ENCODE results near the gene GPR132.
A peak's percentile ranks its signal among the peaks of the same experiment; 100 is the strongest.
"Not testable (repeated sequence)": the region's sequence is repeated elsewhere in the genome, so short reads cannot be mapped to it uniquely, and the experiment has no call there.

Gene GPR132

GRCh38 chr14:105066240-105067071 is 1.2 kb upstream of the GPR132 start:
- intact Hi-C loops (cut with DNase I) = no loop called here
- DNase-seq = peak in 3 of 10 donors; percentile 64 to 81 (median 70)

DNA sequence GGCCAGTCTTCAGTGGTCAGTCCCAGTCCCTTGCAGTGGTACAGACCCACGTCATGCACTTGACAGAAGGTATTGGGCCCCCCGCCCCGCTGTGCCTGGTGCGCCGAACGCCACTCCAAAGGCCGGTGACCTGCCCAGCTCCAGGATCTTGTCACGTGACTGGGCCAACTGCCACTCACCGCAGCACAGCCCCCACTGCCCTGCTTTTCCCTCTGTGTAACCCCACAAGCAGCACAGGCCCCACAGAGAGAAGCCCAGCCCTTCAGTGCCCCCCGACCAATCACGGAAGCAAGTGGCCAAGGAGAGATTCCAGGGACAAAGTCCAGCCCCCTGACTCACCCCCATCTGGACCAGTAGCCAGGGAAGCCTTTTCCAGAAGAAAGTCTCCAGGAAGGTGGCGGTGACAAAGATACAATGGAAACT is 498 bp downstream of the GPR132 start:
- peak in 4 of 10 donors; percentile 43 to 84 (median 76) for DNase-seq
- intact Hi-C loops (cut with DNase I) = no loop called here

DNA sequence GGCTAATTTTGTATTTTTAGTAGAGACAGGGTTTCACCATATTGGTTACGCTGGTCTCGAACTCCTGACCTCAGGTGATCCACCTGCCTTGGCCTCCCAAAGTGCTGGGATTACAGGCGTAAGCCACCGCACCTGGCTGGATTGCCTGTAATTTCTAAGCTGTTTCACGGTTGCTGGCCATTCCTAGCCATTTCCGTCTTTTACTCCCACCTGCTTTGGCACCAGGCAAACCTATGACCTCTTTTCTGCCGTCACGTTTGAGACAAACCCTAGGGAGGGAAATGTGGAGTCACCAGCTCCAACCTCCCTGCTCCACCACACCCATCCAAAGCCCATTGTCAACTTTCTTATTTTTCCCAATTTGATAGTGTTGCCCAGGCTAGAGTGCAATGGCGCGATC is 1.2 kb downstream of the GPR132 start:
- peak in 2 of 10 donors; percentile 3 to 10 for DNase-seq
- intact Hi-C loops (cut with DNase I) = no loop called here

DNA sequence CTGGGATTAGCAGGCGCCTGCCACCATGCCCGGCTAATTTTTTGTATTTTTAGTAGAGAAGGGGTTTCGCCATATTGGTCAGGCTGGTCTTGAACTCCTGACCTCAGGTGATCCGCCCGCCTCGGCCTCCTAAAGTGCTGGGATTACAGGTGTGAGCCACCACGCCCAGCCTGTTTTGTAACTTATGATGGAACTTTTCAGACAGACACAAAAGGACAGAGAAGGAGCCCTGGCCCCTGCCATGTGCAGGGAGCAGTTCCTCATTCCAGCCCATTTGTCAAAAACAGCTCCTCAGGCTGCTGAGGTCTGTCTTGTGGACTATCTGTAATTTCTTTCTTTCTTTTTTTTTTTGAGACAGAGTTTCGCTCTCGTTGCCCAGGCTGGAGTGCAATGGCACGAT is 1.7 kb downstream of the GPR132 start:
- DNase-seq = peak in 3 of 10 donors; percentile 31 to 70 (median 70)
- intact Hi-C loops (cut with DNase I) = not testable (repeated sequence)

GRCh38 chr14:105063056-105063455 is 2.2 kb downstream of the GPR132 start:
- intact Hi-C loops (cut with DNase I) = no loop called here

GRCh38 chr14:105062048-105062433 is 3.2 kb downstream of the GPR132 start:
- peak in 3 of 10 donors; percentile 63 to 66 (median 65) for DNase-seq
- intact Hi-C loops (cut with DNase I) = no loop called here

More at GRCh38 chr14:105063056-105063455, 2.2 kb downstream of the GPR132 start:
- DNase-seq = peak in 3 of 10 donors; percentile 20 to 49 (median 30)

DNA sequence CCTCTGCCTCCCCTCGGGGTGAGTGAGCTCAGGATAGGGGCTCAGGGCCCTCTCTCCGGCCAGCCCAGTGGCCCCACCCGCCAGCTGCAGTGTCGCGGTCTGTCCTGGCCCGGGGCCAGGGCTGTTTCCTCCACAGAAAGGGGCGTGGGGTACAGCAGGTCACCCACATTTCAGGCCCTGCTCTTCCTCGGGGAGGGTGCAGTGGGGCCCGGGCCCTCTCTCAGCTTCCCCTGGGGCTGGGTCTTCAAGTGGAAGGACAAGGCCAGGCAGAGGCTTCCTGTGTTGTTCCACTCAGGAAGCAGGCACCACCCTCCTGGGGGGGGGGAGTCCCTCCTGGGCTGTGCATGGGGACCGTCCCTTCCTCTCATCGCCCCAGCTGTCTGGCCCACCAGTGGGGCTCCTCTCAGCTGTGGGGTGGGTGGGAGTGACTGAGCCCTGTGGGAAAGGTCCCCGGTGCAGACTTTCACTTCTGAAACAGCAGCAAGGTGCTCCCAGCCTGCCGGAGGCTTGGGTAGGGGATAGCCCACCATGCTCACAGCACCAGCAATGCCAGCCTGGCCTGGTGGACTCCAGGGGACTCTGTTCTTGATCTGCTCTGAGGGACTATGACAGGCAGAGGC is 3.7 kb downstream of the GPR132 start:
- peak in 3 of 10 donors; percentile 63 to 84 (median 74) for DNase-seq
- intact Hi-C loops (cut with DNase I) = no loop called here

DNA sequence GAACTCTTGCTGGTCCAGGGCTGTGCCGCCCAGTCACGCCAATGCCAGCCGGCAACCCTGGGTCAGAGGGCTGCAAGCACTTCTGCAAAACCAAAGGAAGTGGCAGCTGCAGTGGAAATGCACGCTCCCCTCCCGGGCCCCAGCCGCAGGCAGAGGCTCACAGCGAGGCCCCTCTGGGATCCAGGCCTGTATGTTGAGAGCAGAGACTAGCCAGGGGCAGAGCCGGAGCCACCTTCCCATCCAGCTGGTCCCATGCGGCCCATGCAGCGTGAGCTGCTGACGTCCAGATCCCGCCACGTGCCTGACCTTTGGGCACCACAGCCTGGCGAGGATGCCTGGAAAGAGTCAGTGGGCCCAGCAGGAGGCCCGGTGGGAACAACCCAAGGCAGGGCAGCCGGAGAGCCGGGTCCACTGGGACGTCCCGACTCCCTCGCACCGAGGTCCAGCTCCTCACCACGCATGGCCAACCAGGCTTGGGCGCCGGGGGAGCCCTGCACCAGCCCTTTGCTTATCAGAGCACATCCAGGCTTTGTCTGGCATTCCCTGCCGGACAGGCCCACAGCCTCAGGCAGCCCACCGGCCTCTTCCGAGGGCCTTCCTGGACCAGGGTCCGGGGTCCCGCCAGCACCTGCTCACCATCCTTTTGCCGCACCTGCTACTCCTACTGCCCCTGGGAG is 4.3 kb downstream of the GPR132 start:
- DNase-seq = peak in 3 of 10 donors; percentile 76 to 88 (median 85)

GRCh38 chr14:105059925-105060565 is 5.2 kb downstream of the GPR132 start:
- peak in 3 of 10 donors; percentile 58 to 82 (median 65) for DNase-seq
- intact Hi-C loops (cut with DNase I) = no loop called here

More for the DNA sequence above, 4.3 kb downstream of the GPR132 start:
- intact Hi-C loops (cut with DNase I) = no loop called here

DNA sequence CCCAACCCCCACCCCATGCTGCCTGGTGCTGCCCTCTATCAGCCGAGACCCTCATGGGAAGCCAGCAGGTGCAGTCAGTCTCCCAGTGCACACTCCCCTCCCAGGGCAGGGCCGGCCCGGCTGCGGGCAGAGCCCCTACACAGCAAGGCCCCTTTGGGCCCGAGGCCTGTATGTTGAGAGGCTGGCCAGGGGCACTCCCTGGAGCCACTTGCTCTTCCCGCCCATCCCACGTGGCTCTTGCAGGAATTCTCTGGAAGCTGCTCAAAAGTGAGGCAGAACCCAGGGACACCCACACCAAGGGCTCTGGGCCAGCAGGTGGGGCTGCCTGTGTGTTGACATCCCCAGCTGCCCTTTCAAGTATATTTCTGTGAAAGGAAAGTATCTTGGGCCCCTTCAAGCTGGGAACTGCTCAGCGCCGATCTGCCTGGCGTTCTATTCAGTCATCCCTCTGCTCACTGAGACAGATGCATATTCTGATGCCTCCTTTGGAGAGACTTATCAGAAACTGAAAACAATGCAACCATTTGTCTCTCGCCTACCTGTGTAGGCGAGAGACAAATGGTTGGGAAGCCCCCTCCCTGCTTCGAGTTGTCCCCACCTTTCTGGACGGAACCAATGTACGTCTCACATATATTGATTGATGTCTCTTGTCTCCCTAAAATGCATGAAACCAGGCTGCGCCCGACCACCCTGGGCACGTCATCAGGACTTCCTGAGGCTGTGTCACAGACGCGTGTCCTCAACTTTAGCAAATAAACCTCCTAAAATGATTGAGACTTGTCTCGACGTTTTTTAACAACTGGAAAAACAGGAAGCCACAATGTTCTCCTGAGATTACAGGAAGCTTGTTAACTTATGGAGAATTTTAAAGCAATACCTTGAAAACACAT is 6.0 kb downstream of the GPR132 start:
- peak in 3 of 10 donors; percentile 39 to 82 (median 70) for DNase-seq
- intact Hi-C loops (cut with DNase I) = no loop called here

DNA sequence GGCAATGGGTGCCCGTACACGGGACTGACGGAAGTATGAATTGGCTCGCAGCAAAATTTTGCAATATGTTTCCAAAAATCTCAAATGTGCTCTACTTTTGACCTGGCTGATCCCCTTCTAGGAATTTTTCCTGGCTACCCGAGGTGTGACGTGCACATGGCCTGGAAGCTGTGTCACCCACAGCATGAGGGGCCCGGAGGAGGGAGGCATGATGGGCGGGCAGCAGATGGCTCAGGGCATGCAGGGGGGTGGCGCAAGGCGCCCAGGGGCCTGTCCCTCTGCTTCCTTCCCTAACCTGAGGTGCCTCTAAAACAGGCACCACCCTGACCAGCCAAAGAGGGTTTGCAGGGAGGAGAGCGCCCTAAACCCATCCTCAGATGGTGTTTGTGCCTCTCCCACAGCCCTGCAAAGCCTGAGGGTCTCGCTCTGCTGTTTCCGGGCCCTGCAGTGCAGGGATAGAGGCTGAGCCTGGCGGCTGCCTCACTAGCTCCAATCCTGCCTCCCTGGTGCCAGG is 6.7 kb downstream of the GPR132 start:
- DNase-seq = peak in 3 of 10 donors; percentile 50 to 67 (median 57)
- intact Hi-C loops (cut with DNase I) = no loop called here

DNA sequence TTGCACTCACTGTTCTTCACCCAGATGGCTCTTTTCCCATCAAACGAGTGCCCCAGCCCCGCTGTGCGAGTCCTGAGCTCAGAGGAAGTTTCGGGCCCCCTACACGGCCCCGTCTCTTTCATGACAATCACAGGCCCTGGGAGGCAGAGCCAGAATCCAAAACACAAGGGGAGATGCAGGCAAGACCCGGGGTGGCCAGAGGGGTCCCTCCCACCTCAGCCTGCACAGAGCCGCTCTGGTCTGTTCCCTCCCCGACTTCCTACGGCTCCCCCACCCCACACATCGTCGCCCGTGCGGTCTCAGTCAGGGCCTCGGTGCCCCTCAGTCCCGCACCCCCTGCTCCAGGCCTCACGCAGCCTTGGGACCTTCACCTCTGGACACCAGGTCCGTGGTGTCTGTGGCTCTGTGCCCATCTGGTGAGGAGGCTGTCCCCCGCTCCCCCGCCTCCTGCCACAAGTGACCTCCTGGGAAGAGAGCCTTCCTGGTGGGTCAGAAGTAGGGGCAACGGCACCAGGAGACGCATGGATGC is 8.9 kb downstream of the GPR132 start:
- intact Hi-C loops (cut with DNase I) = no loop called here
- peak in 3 of 10 donors; percentile 53 to 73 (median 66) for DNase-seq

- intact Hi-C loops (cut with DNase I) = no loop called here
- peak in 3 of 10 donors; percentile 40 to 55 (median 43) for DNase-seq
These were observed 9.4 kb downstream of the GPR132 start for GRCh38 chr14:105055736-105056302.

DNA sequence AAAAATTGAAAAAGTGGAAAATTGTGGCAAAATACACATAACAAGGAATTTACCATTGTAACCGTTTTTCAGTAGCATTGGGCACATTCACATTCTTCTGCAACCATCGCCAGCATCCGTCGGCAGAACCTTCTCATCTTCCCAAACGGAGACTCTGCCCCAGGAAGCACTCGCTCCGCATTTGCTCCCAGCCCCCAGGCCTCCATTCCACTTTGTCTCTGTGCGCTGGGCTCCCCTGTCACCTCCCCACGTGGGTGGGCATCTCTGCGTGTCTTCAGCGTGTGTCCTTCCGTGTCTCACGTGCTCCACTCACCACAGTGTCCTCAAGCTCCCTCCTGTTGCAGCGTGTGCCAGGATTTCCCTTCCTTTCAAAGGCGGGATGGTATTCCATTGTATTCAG is 9.9 kb downstream of the GPR132 start:
- DNase-seq = peak in 3 of 10 donors; percentile 27 to 62 (median 47)
- intact Hi-C loops (cut with DNase I) = no loop called here

- peak in 3 of 10 donors; percentile 42 to 81 (median 57) for DNase-seq
- intact Hi-C loops (cut with DNase I) = no loop called here
These were observed 11.2 kb downstream of the GPR132 start for GRCh38 chr14:105053996-105054395.

DNA sequence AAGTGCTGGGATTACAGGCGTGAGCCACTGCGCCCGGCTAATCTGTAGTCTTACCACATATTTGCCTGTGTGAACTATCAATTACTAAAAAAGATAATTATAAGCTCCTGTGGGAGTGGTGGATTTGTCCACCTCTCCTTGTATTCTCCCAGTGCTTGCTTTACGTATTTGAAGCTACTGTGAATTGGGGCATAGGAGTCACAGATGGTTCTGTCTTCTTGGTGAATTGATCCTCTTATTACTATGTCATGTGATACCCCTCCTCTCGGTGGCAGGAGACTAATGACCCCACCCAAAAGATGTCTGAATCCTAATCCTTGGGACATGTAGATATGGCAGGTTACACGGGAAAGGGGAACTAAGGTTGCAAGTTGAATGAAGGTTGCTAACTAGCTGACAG is 11.8 kb downstream of the GPR132 start:
- intact Hi-C loops (cut with DNase I) = no loop called here

DNA sequence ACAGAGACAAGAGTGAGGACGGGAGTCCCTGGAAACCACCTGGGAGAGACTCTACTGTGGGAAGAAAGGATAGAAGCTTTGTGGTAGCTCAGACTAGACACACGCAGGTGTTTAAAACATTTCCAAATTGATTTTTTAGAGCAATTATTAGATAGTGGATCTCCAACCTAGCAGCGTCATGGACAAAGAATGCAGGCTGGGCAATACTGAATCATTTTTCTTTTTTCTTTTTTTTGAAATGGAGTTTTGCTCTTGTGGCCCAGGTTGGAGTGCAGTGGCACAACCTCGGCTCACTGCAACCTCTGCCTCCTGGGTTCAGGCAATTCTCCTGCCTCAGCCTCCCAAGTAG is 13.1 kb downstream of the GPR132 start:
- intact Hi-C loops (cut with DNase I) = no loop called here
- peak in 2 of 10 donors; percentile 5 to 21 for DNase-seq

More for the DNA sequence above, 11.8 kb downstream of the GPR132 start:
- DNase-seq = no peak
